ENCODE data around the gene KDR.

KDR gene

GRCh38 chr4:55080174-55080865 lies 45.1 kb downstream of the KDR start:
- TF ChIP-seq CTCF (conservative IDR thresholded peaks at IDR 0.05) (no peak), ZFX (IDR thresholded peaks at IDR 0.05) (no peak)
- H3K27ac ChIP-seq: no peak overlapping the region

GRCh38 chr4:55079451-55080173 lies 45.8 kb downstream of the KDR start:
- TF ChIP-seq ZFX (IDR thresholded peaks at IDR 0.05) (no peak), CTCF (conservative IDR thresholded peaks at IDR 0.05) (no peak)
- no peak overlapping the region for H3K27ac ChIP-seq

GRCh38 chr4:55078987-55079386 lies 46.4 kb downstream of the KDR start:
- TF ChIP-seq ZFX (IDR thresholded peaks at IDR 0.05): no peak
- no peak for TF ChIP-seq CTCF (conservative IDR thresholded peaks at IDR 0.05)
- H3K27ac ChIP-seq: no peak overlapping the region

GRCh38 chr4:55077577-55077976 lies 47.8 kb downstream of the KDR start:
- TF ChIP-seq ZFX (IDR thresholded peaks at IDR 0.05) (no peak), CTCF (conservative IDR thresholded peaks at IDR 0.05) (no peak)
- H3K27ac ChIP-seq: no peak overlapping the region

GRCh38 chr4:55075823-55076716 lies 49.3 kb downstream of the KDR start:
- no peak for TF ChIP-seq CTCF (conservative IDR thresholded peaks at IDR 0.05)
- no peak for TF ChIP-seq ZFX (IDR thresholded peaks at IDR 0.05)
- H3K27ac ChIP-seq: no peak overlapping the region

- TF ChIP-seq ZFX (IDR thresholded peaks at IDR 0.05) (no peak), CTCF (conservative IDR thresholded peaks at IDR 0.05) (no peak)
- H3K27ac ChIP-seq: no peak overlapping the region
These were observed 50.0 kb downstream of the KDR start for GRCh38 chr4:55075376-55075775.
